ENCODE data around the gene NYNRIN. TPM values are rescaled to one million over a fixed set of nuclear protein-coding genes. Genes with fewer than 3 reads are reported as not detected.

Gene NYNRIN
- polyA plus RNA-seq, 1 experiment, result 10.5 TPM

DNA sequence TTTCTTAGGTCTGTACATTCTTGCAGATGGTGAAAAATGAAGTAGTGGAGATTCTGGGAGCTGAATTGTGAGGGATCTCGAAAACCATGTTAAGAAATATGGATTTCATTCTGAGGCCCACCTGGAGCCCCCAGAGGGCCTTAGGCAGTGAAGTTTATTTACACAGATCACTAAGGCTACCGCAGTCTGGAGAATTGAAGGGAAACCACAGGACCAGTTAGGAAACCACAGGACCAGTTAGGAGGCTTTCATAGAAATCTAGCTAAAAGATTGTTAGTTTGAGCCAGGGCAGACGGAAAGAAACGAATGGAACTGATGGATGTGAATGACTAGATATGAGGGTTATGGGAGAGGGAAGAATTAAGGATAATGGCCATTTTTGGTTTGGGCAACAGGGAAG lies 23.5 kb downstream of the NYNRIN start:
- TF ChIP-seq CTCF (IDR thresholded peaks at IDR 0.05; ENCODE audit: low read depth, low read length), result no peak
- Histone ChIP-seq H3K27me3 (ENCODE audit: control insufficient read depth, insufficient read depth, low read length) (peaks cover 27% of the 10 kb centered on the region), H3K4me3 (ENCODE audit: low read depth, low read length) (no peak overlapping the region), H3K9me3 (ENCODE audit: control insufficient read depth, insufficient read depth, low read length) (no peaks in the 10 kb centered on the region), H3K27ac (ENCODE audit: low read depth, low read length) (no peak overlapping the region)
- no peak for DNase-seq (ENCODE audit: low read depth, low spot score)
- CTCF ChIA-PET, result interaction anchor here (1.7 to 3.1 kb wide), 3 partner anchors 9 to 91 kb away, joined by 5 to 20 read pairs (median 20); no protein-coding TSS in a partner anchor
- POLR2A ChIA-PET, result no interaction called here

DNA sequence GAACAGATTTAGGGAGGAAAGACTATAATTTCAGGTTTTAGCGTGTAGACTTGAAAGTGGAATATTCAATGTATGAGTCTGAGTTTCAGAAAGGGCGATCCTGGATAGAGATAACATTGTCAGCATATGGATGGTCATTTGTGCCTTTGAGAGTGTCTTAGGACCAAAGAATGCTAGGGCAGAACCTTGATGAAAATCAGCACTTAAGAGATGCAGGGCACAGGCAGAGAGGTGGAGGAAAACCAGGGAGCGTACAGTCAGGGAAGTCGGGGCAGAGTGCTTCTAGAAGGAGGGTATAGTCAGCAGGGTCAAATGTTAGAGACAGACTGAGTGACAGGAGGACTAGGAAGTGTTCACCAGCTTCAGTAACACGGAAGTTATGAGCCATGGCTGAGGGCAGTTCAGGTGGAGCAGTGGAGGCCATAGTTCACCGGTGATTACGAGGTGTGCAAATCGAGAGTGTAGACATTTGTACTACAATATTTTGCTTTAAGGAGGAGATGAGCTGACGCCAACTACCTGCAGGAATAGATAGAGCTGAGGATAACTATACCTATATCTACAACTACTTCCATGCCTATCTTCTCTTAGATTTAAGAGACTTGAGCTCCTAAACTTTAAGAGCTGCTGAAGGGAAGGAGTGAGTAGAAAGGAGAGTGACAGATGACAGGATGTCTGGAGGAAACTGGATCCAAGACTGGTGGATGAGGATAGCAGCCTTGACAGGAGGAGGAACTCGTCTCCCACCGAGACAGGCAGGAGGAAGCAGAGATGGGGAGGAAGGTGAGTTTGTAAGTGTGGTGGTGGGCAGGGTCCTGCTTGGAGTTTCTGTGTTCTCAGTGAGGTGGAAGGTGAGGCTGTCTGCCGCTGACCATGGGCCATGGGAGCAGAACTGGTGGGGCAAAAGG lies 24.1 kb downstream of the NYNRIN start:
- peaks cover 25% of the 10 kb centered on the region for H3K27me3 ChIP-seq (ENCODE audit: control insufficient read depth, insufficient read depth, low read length)
- H3K4me3 ChIP-seq (ENCODE audit: low read depth, low read length), result no peak overlapping the region
- H3K27ac ChIP-seq (ENCODE audit: low read depth, low read length), result no peak overlapping the region
- TF ChIP-seq CTCF (IDR thresholded peaks at IDR 0.05; ENCODE audit: low read depth, low read length), result no peak
- ChIA-PET POLR2A (no interaction called here), CTCF (interaction anchor here (1.1 to 3.1 kb wide), 7 partner anchors 9 to 126 kb away, joined by 3 to 20 read pairs (median 5); no protein-coding TSS in a partner anchor)
- DNase-seq (ENCODE audit: low read depth, low spot score), result no peak
- H3K9me3 ChIP-seq (ENCODE audit: control insufficient read depth, insufficient read depth, low read length), result no peaks in the 10 kb centered on the region

GRCh38 chr14:24425704-24426103 lies 26.9 kb downstream of the NYNRIN start:
- no peak for TF ChIP-seq CTCF (IDR thresholded peaks at IDR 0.05; ENCODE audit: low read depth, low read length)
- POLR2A ChIA-PET, result no interaction called here
- Histone ChIP-seq H3K27ac (ENCODE audit: low read depth, low read length) (no peak overlapping the region), H3K4me3 (ENCODE audit: low read depth, low read length) (no peak overlapping the region), H3K9me3 (ENCODE audit: control insufficient read depth, insufficient read depth, low read length) (peaks cover 3% of the 10 kb centered on the region; the same call in 1 of the 2 replicates), H3K27me3 (ENCODE audit: control insufficient read depth, insufficient read depth, low read length) (peaks cover 5% of the 10 kb centered on the region)
- no peak for DNase-seq (ENCODE audit: low read depth, low spot score)
- CTCF ChIA-PET, result interaction anchor here (1.1 to 2.2 kb wide), 4 partner anchors 11 to 92 kb away, joined by 3 to 19 read pairs (median 12); no protein-coding TSS in a partner anchor

DNA sequence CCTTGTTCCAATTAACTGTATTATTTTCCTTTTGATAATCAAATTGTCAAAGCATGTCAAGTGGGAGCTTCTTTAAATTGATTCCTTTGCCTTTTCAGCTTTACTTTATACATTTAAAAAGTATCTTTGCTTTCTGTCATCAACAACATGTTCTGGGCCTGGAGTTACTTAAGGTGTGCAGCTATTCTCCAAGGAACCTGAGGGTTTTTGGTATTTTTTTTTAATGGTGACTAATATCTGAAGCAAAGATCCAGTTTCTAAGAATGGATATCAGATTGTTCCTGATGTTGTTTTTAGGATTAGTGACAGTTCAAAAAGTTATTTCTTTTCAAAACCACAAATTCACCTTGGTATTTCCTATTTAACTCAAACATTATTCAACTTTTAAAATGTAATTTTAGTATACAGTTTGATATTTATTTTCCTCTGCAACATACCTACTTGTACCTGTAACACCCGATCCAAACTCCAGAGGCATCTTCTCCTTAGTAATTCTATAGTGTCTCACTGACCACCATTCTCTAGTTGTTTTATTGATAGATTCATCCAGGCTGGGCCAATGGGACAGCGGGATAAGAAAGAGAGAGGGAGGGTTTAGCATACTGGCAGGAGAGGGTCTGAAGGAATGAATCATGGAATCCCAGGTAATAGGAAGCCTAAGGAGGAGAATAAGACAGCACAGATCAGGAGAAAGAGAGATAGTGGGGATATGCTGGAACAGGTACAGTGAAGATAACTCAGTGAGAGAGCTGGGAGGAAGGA lies 27.5 kb downstream of the NYNRIN start:
- peaks cover 3% of the 10 kb centered on the region; the same call in 1 of the 2 replicates for H3K9me3 ChIP-seq (ENCODE audit: control insufficient read depth, insufficient read depth, low read length)
- H3K27me3 ChIP-seq (ENCODE audit: control insufficient read depth, insufficient read depth, low read length), result peaks cover 4% of the 10 kb centered on the region
- no peak for TF ChIP-seq CTCF (IDR thresholded peaks at IDR 0.05; ENCODE audit: low read depth, low read length)
- no peak for DNase-seq (ENCODE audit: low read depth, low spot score)
- POLR2A ChIA-PET, result no interaction called here
- no peak overlapping the region for H3K4me3 ChIP-seq (ENCODE audit: low read depth, low read length)
- no peak overlapping the region for H3K27ac ChIP-seq (ENCODE audit: low read depth, low read length)
- CTCF ChIA-PET, result interaction anchor here (1.1 to 13.3 kb wide), 4 partner anchors 10 to 94 kb away, joined by 5 to 712 read pairs (median 18); partner anchors contain the start of genes ADCY4 and RIPK3
